Stimulated activated CD8-positive, alpha-beta memory T cell treated with anti-CD3 and anti-CD28 coated beads, Interleukin-4, amount 100 ng/mL, for 24 hours (primary cell): ENCODE measurements around the gene SLC35E2B.

Source experiments
- DNase-seq: peaks from one replicate; pipeline ENCODE4 v3.0.0-alpha.2; 2020; ENCODE audit warnings: low read depth

Gene SLC35E2B

DNA sequence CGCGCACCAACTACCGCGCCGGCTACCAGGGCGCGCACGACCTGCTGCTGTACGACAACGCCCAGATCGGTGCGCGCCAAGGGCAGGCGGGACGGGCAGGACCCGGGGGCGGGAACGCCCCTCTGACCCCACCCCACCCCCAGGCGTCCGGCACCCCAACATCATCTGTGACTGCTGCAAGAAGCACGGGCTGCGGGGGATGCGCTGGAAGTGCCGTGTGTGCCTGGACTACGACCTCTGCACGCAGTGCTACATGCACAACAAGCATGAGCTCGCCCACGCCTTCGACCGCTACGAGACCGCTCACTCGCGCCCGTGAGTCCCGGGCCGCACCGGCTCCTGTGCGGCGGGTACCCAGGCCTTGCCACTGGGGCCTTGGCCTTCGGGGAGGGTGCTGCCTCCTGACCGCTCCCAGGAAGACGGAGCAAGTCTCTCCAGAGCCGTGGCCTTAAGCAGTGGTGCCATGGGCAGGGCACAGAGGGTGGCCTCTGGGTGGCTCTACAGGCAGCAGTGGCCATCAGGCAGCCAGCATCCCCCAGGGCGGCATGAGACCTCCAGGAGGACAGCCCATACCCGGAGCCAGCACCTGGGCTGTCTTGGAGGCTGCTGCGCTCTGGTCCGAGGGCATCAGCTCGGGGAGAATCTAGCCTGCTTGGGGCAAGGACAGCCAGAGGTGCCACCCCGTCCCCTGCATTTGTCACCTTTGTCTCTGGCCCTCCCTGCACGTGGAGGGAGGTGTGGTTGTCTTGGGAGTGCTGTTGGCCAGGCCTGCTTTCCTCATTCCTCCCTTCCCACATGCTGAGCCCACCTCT, 68.8 kb downstream of the SLC35E2B start:
- DNase-seq: no peak

- DNase-seq: no peak
Observed at GRCh38 chr1:1623181-1623630, 69.4 kb downstream of the SLC35E2B start.

DNA sequence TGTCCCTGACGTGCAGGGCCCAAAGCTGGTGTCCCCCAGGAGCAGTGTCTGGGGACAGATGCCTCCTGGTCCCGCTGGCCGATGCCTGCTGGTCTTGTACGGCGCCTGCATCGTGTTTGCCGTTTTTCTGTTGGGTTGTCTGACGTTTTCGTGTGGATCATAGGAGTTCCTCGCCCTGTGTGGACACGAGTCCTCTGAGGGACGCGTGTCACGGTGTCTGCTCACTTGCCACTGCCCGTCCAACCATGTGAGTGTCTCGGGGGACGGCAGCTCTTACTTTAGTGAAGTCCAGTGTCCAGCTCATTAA, 69.9 kb downstream of the SLC35E2B start:
- DNase-seq: no peak

DNA sequence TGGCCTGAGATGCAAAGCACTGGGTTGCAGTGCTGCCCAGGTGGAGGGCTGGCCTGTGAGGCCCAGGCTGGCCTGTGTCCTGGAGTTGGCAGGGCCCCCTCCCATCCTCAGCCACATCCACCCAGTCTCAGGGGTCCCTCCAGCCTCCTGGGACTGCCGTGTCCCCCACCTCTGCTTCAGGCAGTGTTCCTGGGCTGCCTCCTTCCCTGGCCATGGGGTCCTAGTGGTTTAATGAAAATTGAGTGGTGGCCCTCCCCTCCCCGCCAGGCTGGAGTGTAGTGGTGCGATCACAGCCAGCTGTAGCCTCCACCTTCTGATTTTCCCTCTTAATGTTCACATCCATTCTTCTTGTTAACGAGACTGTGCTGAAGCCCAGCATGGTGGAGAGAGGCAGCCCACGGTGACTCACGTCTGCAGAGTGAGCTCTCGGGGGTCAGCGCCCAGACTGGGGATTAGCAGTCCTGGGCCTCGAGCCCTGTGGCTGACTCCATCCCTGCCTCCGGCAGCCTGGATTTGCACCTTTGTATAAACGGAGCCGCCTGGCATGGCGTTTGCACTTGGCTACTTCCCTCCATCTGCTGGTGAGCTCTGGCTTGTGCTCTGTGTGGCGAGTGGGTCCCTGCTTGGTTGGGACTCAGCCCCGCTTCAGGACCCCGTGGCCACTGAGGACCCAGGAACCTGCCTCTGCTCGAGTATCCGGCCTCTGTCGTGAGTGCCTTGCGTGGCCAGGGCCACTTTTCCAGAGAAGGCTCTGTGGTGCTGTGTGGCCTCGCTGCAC, 70.4 kb downstream of the SLC35E2B start:
- DNase-seq: no peak

- no peak for DNase-seq
Observed at GRCh38 chr1:1621173-1622009, 71.2 kb downstream of the SLC35E2B start.

DNA sequence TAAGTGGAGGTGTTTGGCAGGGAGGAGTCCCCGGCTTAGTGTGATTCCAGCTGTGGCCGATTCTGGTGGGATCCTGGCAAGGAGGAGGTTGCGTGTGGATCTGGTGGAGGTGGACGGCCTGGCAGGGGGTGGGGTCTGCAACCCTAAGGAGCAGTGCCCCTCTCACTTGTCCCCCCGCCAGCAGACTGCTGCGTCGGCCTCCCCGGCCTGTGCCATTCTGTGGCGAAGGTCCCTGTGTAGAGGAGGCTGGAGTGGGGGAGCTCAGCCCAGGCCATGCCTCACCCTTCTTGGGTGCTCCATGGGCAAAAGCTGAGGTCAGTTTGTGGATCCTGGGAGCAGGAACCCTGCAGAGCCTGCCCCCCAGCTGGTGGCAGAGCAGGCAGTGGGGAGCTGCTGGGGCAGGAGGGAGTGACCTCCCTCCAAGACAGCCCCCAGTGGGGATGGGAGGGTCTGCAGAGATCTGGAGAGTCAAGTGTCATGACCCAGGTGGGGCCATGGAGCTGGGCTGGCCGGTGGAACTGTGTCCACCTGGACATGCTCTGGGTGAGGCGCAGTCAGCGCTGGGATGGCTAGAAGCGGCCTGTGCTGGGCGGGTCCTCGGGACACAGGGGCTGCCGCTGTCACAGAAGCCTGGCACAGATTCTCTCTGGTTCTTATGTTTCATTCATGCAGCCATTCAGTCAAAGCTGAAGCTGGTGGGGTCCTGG, 72.0 kb downstream of the SLC35E2B start:
- DNase-seq: no peak

- DNase-seq: no peak
Observed at GRCh38 chr1:1619917-1620361, 72.7 kb downstream of the SLC35E2B start.

- no peak for DNase-seq
Observed at GRCh38 chr1:1618396-1619068, 74.1 kb downstream of the SLC35E2B start.

- DNase-seq: no peak
Observed at GRCh38 chr1:1617925-1618324, 74.7 kb downstream of the SLC35E2B start.

- DNase-seq: no peak
Observed at GRCh38 chr1:1617516-1617915, 75.1 kb downstream of the SLC35E2B start.

GRCh38 chr1:1616838-1617237, 75.8 kb downstream of the SLC35E2B start:
- DNase-seq: no peak

DNA sequence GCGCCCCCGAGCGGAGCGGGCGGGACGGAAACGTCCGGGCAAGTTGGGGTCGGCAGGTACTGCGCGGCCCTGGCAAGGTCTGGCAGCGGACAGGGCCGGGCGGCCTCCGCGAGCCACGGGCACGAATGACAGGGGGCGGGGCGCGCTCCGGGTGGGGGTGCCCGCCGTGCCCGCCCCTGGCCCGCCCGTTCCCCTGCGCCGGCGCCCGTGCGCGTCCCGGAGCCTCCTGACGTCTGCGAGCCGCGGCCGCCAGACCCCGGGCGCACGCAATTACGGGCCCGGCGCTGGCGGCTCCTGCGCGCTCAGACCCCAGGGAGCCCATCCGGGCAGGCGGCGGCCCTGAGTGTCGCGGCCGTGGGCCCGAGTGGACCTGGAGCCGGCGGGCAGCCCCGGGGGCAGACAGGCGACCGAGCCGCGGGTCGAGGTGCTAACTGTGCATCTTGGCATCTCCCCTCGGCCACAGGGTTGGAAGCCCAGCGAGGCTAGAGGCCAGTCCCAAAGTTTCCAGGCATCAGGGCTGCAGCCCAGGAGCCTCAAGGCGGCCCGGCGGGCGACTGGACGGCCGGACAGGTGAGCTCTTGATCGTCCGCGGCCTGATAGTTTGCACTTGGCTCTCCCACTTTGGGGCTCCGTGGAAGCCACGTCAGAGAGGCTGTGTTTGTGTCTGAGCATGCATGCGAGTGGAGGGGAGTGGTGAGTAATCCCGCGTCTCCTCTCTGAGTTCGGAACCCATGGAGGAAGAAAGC, 76.4 kb downstream of the SLC35E2B start:
- DNase-seq: no peak

GRCh38 chr1:1615256-1616044, 77.1 kb downstream of the SLC35E2B start, which contains the start of gene MIB2:
Gene MIB2 (plus strand): TSS chr1:1615500. CDS start chr1:1623453, 7,953 bp downstream.
- DNase-seq: peak; percentile 93

- DNase-seq: no peak
Observed at GRCh38 chr1:1614954-1615255, 77.7 kb downstream of the SLC35E2B start.

GRCh38 chr1:1614204-1614953, 78.2 kb downstream of the SLC35E2B start:
- peak; percentile 42 for DNase-seq

- DNase-seq: no peak
Observed at GRCh38 chr1:1613509-1614082, 79.0 kb downstream of the SLC35E2B start.

- DNase-seq: no peak
Observed at GRCh38 chr1:1612104-1612400, 80.5 kb downstream of the SLC35E2B start.

DNA sequence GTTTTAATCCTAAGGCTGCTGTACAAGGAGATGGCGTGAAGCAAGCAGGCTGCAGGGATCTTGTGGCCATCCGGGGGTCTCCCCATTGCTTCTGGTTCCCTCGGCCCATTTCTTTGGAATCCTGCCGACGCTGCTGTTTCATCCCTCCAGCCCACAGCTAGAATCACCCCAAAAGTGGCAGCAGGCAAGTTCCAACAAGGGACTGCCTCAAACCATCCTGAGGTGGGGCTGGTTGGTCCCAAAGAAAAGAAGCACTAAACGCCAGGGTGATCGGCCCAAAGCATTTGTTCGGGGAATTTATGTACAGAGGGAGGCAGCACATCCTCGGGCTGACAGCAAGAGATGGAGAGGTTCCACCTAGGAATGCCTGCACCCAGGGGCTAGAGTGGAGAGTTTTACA, 81.8 kb downstream of the SLC35E2B start:
- no peak for DNase-seq
